ENCODE measurements around the gene NBAS. TPM values are rescaled to one million over a fixed set of nuclear protein-coding genes. Genes with fewer than 3 reads are reported as not detected.

NBAS gene
- total RNA-seq, 1 experiment from 2014 or later: 36.3 TPM

DNA sequence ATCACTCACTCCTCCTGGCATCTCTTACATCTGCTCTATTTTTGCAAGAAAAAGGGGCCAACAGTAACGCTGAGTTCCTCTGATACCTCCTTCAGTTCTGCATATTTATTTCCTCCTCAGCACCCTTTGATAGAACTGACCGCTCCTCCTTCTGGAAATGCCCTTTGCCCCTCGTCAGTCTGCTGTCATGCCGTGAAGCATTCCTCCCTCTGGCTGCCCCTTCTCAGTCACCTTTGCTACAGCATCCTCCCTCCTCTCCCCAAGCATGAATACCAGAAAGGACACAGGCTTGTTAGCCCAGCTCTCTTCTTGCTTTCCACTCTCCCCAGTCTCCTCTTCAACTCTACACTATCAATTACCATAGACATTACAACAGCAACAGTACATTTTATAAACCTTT is 135.4 kb downstream of the NBAS start:
- Histone ChIP-seq H3K36me3 (ENCODE audit: control insufficient read depth, insufficient read depth, low read length) (no peaks in the 10 kb centered on the region), H3K9me3 (ENCODE audit: control insufficient read depth, insufficient read depth, low read depth, low read length) (no peaks in the 10 kb centered on the region), H3K4me3 (ENCODE audit: low read depth in 2 of 2, low read length in 2 of 2) (no peak overlapping the region), H3K27ac (ENCODE audit: low read length) (no peak overlapping the region), H3K27me3 (ENCODE audit: control insufficient read depth, insufficient read depth, low read length) (no peaks in the 10 kb centered on the region), H3K4me1 (ENCODE audit: control insufficient read depth, insufficient read depth, low read length) (no peaks in the 10 kb centered on the region)
- TF ChIP-seq TCF7L2 (IDR thresholded peaks at IDR 0.05; ENCODE audit: low read depth, low read length): no peak
- TF ChIP-seq, protein P1, sequence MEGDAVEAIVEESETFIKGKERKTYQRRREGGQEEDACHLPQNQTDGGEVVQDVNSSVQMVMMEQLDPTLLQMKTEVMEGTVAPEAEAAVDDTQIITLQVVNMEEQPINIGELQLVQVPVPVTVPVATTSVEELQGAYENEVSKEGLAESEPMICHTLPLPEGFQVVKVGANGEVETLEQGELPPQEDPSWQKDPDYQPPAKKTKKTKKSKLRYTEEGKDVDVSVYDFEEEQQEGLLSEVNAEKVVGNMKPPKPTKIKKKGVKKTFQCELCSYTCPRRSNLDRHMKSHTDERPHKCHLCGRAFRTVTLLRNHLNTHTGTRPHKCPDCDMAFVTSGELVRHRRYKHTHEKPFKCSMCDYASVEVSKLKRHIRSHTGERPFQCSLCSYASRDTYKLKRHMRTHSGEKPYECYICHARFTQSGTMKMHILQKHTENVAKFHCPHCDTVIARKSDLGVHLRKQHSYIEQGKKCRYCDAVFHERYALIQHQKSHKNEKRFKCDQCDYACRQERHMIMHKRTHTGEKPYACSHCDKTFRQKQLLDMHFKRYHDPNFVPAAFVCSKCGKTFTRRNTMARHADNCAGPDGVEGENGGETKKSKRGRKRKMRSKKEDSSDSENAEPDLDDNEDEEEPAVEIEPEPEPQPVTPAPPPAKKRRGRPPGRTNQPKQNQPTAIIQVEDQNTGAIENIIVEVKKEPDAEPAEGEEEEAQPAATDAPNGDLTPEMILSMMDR (IDR thresholded peaks at IDR 0.05): no peak
- TF ChIP-seq POLR2AphosphoS5 (IDR thresholded peaks at IDR 0.05; ENCODE audit: low read depth, low read length): no peak
- TF ChIP-seq, protein P2, sequence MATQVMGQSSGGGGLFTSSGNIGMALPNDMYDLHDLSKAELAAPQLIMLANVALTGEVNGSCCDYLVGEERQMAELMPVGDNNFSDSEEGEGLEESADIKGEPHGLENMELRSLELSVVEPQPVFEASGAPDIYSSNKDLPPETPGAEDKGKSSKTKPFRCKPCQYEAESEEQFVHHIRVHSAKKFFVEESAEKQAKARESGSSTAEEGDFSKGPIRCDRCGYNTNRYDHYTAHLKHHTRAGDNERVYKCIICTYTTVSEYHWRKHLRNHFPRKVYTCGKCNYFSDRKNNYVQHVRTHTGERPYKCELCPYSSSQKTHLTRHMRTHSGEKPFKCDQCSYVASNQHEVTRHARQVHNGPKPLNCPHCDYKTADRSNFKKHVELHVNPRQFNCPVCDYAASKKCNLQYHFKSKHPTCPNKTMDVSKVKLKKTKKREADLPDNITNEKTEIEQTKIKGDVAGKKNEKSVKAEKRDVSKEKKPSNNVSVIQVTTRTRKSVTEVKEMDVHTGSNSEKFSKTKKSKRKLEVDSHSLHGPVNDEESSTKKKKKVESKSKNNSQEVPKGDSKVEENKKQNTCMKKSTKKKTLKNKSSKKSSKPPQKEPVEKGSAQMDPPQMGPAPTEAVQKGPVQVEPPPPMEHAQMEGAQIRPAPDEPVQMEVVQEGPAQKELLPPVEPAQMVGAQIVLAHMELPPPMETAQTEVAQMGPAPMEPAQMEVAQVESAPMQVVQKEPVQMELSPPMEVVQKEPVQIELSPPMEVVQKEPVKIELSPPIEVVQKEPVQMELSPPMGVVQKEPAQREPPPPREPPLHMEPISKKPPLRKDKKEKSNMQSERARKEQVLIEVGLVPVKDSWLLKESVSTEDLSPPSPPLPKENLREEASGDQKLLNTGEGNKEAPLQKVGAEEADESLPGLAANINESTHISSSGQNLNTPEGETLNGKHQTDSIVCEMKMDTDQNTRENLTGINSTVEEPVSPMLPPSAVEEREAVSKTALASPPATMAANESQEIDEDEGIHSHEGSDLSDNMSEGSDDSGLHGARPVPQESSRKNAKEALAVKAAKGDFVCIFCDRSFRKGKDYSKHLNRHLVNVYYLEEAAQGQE (IDR thresholded peaks at IDR 0.05; ENCODE audit: insufficient read depth in 1 of 2, low read depth in 2 of 2, low read length in 1 of 2): no peak
- TF ChIP-seq SIN3A (IDR thresholded peaks at IDR 0.05; ENCODE audit: borderline replicate concordance, insufficient read depth, low read depth, low read length): no peak
- POLR2A ChIA-PET: no interaction called here
- intact Hi-C loops (cut with micrococcal nuclease; ENCODE audit: unreplicated experiment) (no loop called here), in situ Hi-C loops (cut with HindIII; ENCODE audit: low pct_unique_long_range_greater_than_20kb, low sequenced_read_pairs) (no loop called here)
- DNase-seq (ENCODE audit: low read depth, low spot score) (no peak), ATAC-seq (no peak)
- no TSS peak for BruUV-seq (replicated peaks)
- CTCF ChIA-PET: no interaction called here

DNA sequence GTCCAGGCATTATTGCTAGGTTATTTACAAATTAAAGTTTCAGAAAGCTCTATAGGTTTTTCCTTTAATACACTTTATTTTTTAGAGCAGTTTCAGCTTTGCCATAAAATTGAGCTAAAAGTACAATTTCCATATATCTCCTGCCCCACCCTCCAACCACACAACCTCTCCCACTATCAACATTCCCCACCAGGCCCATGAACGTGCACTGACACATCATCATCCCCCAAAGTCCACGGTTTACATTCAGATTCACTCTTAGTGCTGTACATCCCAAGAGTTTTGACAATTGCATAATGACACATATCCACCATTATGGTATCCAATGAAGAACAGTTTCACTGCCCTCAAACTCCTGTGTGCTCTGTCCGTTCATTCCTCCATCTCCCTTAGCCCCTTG is 139.4 kb downstream of the NBAS start:
- H3K9me3 ChIP-seq (ENCODE audit: control insufficient read depth, insufficient read depth, low read depth, low read length): no peaks in the 10 kb centered on the region
- ChIA-PET POLR2A (no interaction called here), CTCF (no interaction called here)
- DNase-seq (ENCODE audit: low read depth, low spot score) (no peak), ATAC-seq (no peak)
- intact Hi-C loops (cut with micrococcal nuclease; ENCODE audit: unreplicated experiment): no loop called here
- in situ Hi-C loops (cut with HindIII; ENCODE audit: low pct_unique_long_range_greater_than_20kb, low sequenced_read_pairs): no loop called here
- no peak overlapping the region for H3K4me3 ChIP-seq (ENCODE audit: low read depth in 2 of 2, low read length in 2 of 2)
- H3K4me1 ChIP-seq (ENCODE audit: control insufficient read depth, insufficient read depth, low read length): no peaks in the 10 kb centered on the region
- TF ChIP-seq, protein P2 (IDR thresholded peaks at IDR 0.05; ENCODE audit: insufficient read depth in 1 of 2, low read depth in 2 of 2, low read length in 1 of 2): no peak
- TF ChIP-seq POLR2AphosphoS5 (IDR thresholded peaks at IDR 0.05; ENCODE audit: low read depth, low read length) (no peak), SIN3A (IDR thresholded peaks at IDR 0.05; ENCODE audit: borderline replicate concordance, insufficient read depth, low read depth, low read length) (no peak), TCF7L2 (IDR thresholded peaks at IDR 0.05; ENCODE audit: low read depth, low read length) (no peak)
- TF ChIP-seq, protein P1 (IDR thresholded peaks at IDR 0.05): no peak
- H3K36me3 ChIP-seq (ENCODE audit: control insufficient read depth, insufficient read depth, low read length): no peaks in the 10 kb centered on the region
- no peaks in the 10 kb centered on the region for H3K27me3 ChIP-seq (ENCODE audit: control insufficient read depth, insufficient read depth, low read length)
- no peak overlapping the region for H3K27ac ChIP-seq (ENCODE audit: low read length)
- BruUV-seq (replicated peaks): no TSS peak

Measured in Panc1 (cell line).